Measurements from ENCODE around the gene BMPR1A.

DNA sequence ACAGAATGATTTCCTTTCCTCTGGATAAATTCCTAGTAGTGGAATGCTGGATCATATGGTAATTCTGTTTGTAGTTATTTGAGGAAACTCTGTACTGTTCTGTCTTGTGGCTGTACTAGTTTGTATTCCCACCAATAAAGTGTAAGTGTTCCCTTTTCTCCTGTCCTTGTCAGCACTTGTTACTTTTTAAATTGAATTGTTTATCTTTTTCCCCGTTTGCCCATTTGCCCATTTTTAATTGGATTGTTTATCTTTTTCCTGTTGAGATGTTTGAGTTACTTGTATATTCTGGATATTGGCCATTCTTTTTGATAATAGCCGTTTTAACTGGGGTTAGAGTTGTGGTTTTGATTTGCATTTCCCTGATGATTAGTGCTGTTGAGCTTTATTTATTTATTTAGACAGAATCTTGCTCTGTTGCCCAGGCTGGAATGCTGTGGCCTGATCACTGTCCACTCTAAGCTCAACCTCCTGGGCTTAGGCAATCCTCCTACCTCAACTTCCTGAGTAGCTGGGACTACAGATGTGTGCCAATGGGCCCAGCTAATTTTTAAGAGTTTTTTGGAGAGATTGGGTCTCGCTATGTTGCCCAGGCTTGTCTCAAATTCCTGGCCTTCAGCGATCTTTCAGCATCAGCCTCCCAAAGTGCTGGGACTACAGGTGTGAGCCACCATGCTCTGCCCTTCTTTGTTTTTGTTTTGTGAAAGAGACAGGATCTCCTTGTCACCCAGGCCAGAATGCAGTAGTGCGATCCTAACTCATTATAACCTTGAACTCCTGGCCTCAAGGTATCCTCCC lies 23.0 kb downstream of the BMPR1A start:
- TF ChIP-seq POLR2A (IDR thresholded peaks at IDR 0.05): no peak
- TF ChIP-seq, protein P1, sequence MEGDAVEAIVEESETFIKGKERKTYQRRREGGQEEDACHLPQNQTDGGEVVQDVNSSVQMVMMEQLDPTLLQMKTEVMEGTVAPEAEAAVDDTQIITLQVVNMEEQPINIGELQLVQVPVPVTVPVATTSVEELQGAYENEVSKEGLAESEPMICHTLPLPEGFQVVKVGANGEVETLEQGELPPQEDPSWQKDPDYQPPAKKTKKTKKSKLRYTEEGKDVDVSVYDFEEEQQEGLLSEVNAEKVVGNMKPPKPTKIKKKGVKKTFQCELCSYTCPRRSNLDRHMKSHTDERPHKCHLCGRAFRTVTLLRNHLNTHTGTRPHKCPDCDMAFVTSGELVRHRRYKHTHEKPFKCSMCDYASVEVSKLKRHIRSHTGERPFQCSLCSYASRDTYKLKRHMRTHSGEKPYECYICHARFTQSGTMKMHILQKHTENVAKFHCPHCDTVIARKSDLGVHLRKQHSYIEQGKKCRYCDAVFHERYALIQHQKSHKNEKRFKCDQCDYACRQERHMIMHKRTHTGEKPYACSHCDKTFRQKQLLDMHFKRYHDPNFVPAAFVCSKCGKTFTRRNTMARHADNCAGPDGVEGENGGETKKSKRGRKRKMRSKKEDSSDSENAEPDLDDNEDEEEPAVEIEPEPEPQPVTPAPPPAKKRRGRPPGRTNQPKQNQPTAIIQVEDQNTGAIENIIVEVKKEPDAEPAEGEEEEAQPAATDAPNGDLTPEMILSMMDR (IDR thresholded peaks at IDR 0.05): no peak
